LNCAP (cell line): ENCODE results near the gene ANKRD37.

Experiments used
- CTCF ChIP-seq: fragments of 450-650 bp; IDR thresholded peaks from 2 replicates; pipeline ENCODE4 v1.5.1; 2017; ENCODE audit warnings: mild to moderate bottlenecking

Gene ANKRD37

GRCh38 chr4:185405296-185405999 is 8.8 kb downstream of the ANKRD37 start:
- no peak for TF ChIP-seq CTCF

GRCh38 chr4:185408432-185408831 is 11.8 kb downstream of the ANKRD37 start:
- TF ChIP-seq CTCF = no peak

GRCh38 chr4:185411849-185412248 is 15.2 kb downstream of the ANKRD37 start:
- no peak for TF ChIP-seq CTCF

- TF ChIP-seq CTCF = no peak
Measured at GRCh38 chr4:185412412-185412811, 15.8 kb downstream of the ANKRD37 start.

GRCh38 chr4:185416955-185417354 is 20.3 kb downstream of the ANKRD37 start:
- no peak for TF ChIP-seq CTCF

- TF ChIP-seq CTCF = no peak
Measured at GRCh38 chr4:185421366-185422124, 24.9 kb downstream of the ANKRD37 start.

GRCh38 chr4:185424905-185425646 is 28.4 kb downstream of the ANKRD37 start:
- TF ChIP-seq CTCF = no peak
